GM19467 (cell line): ENCODE measurements around the gene PARP11.

Source experiments
- ATAC-seq: cut with Tn5 transposase; IDR thresholded peaks from one replicate; pipeline ENCODE4 v1.9.1; 2021; ENCODE audit warnings: mild to moderate bottlenecking, moderate library complexity; ENCODE audit not compliant: unreplicated experiment

PARP11 gene

GRCh38 chr12:3827301-3828000 is 45.7 kb downstream of the PARP11 start:
- no peak for ATAC-seq

GRCh38 chr12:3821441-3821840 is 51.8 kb downstream of the PARP11 start:
- ATAC-seq = no peak

- no peak for ATAC-seq
Measured at GRCh38 chr12:3820122-3820521, 53.1 kb downstream of the PARP11 start.

GRCh38 chr12:3816266-3816665 is 56.9 kb downstream of the PARP11 start:
- ATAC-seq = no peak

- ATAC-seq = no peak
Measured at GRCh38 chr12:3815094-3815766, 58.0 kb downstream of the PARP11 start.

- no peak for ATAC-seq
Measured at GRCh38 chr12:3810540-3810939, 62.7 kb downstream of the PARP11 start.

- ATAC-seq = no peak
Measured at GRCh38 chr12:3810016-3810370, 63.2 kb downstream of the PARP11 start.

- no peak for ATAC-seq
Measured at GRCh38 chr12:3809357-3810015, 63.7 kb downstream of the PARP11 start.

- no peak for ATAC-seq
Measured at GRCh38 chr12:3805077-3805476, 68.1 kb downstream of the PARP11 start.

- peak; percentile 64 for ATAC-seq
Measured at GRCh38 chr12:3803865-3804472, 69.2 kb downstream of the PARP11 start.

- no peak for ATAC-seq
Measured at GRCh38 chr12:3802721-3803120, 70.5 kb downstream of the PARP11 start.

- ATAC-seq = no peak
Measured at GRCh38 chr12:3797531-3798048, 75.6 kb downstream of the PARP11 start.

GRCh38 chr12:3795492-3796133 is 77.6 kb downstream of the PARP11 start:
- ATAC-seq = no peak

- no peak for ATAC-seq
Measured at GRCh38 chr12:3795066-3795465, 78.1 kb downstream of the PARP11 start.

- ATAC-seq = no peak
Measured at GRCh38 chr12:3792623-3793288, 80.4 kb downstream of the PARP11 start.

- no peak for ATAC-seq
Measured at GRCh38 chr12:3791256-3791874, 81.8 kb downstream of the PARP11 start.

- ATAC-seq = no peak
Measured at GRCh38 chr12:3790642-3791041, 82.6 kb downstream of the PARP11 start.

- no peak for ATAC-seq
Measured at GRCh38 chr12:3789838-3790237, 83.4 kb downstream of the PARP11 start.

- no peak for ATAC-seq
Measured at GRCh38 chr12:3777206-3777809, 95.9 kb downstream of the PARP11 start.
